Activated CD8-positive, alpha-beta memory T cell treated with anti-CD3 and anti-CD28 coated beads for 1 hour (primary cell): ENCODE data around the gene CCDC171.
"Not testable (repeated sequence)": the region's sequence is repeated elsewhere in the genome, so short reads cannot be mapped to it uniquely, and the experiment has no call there.

Source experiments
- DNase-seq, 2 donors: peaks; one replicate each; pipeline ENCODE4 v3.0.0-alpha.2; 2020; ENCODE audit warnings: low read depth in 1 of 2; ENCODE audit errors: extremely low read depth in 1 of 2

The CCDC171 gene

DNA sequence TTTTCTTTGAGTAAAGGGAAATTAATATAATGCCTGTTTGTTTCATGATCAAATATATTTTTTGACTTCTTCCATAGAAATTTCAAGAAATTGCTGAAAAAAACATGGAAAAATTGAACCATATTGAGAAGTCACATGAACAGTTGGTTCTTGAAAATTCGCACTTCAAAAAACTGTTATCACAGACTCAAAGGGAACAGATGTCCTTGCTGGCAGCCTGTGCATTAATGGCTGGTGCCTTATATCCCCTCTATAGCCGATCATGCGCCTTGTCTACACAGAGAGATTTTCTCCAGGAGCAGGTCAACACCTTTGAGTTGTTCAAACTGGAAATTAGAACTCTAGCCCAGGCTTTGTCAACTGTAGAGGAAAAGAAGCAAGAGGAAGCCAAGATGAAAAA is 191.4 kb downstream of the CCDC171 start:
- DNase-seq, result no peak

DNA sequence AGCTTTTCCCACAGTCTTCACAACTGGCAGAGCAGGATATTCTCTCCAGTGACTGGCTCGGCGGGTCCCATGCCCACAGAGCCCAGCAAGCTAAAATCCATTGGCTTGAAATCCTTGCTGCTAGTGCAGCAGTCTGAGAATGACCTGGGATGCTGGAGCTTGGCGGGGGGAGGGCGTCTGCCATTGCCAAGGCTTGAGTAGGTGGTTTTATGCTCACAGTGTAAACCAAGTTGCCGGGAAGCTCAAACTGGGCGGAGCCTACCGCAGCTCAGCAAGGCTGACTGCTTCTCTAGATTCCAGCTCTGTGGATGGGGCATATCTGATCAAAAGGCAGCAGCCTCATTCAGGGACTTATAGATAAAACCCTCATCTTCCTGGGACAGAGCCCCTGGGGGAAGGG is 194.1 kb downstream of the CCDC171 start:
- no peak for DNase-seq

DNA sequence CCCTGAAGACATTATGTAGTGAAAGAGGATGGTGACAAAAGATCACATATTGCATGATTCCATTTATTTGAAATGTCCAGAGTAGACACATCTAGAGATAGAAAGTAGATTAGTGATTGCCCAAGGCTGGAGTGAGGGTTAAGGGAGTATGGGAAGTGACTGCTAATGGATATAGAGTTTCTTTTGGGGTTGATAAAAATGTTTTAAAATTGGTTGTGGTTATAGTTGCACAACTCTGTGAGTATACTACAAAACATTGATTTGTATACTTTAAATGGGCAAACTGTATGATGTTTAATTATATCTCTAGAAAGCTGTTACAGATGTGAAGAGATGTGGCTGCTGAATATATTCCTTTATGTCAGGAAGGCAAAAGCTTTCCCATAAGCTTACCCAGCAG is 202.8 kb downstream of the CCDC171 start:
- DNase-seq, result no peak

DNA sequence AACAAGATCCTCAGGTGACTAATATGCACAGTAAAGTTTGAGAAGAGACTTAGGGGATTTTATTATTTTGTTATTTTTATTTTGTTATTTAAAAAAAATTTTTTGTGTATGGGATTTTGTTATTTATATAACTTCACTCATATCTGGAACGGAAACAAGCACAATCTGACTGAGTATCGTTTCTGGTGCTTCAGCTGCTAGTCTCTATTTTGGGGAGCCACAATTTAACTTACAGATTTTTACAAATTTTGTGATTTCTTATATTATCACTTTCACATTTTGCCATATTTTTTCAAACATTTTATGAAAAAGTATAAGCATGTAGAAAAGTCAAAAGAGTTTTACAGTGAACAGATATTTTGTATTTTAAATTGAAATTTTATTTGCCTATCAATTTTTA is 208.7 kb downstream of the CCDC171 start:
- DNase-seq, result no peak

DNA sequence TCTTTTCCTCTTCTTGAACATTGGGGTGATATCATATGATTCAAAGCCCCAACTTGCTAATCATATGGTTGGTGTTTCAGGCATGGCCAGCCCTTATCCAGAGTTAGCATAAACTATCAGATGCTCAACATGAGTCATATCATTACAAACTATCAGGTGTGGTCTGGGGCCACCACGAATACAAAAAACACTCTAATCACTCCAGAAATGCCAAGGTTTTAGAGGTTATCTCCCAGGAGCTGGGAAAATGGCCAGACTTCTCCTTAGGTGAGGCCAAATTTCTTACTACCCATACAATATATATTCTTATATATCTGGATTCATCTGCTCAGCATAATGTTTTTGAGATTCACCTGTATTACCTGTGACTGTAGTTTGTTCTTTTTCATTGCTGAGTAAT is 210.5 kb downstream of the CCDC171 start:
- DNase-seq, result no peak

DNA sequence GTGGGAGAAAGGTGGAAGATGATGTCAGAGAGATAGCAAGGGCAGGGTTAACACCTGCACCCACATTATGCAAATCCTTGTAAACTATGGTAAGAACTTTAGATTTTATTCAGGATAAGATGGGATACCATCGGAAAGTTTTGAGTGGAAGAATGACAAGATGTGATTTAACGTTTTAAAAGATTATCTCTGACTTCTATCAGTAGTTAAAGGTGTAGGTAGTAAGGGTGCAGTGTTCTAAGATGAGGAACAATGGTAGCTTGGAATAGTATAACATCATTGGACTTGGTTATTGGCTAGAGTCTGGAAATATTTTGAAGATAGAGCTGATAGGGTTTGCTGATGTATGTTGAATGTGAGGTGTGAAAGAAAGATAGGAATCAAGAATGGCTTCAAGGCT is 211.3 kb downstream of the CCDC171 start:
- no peak for DNase-seq

DNA sequence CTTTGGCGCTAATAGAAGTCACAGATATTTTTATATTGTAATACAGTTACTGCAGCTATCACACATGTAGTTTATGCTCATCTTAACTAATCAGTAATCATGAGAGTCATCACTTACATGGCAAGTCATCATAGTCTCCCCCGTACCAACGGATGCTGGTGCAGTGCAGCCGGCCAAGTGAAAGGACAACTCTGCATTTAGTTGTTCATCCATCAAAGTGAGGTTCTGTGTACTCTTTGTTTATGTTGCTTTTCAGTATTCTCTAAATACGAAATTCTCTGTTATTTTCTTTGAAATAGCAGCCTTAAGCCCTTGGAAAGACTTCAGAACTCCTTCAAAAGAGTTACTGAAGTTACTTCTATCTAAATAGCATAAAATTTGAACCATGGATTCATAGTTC is 216.7 kb downstream of the CCDC171 start:
- no peak for DNase-seq

DNA sequence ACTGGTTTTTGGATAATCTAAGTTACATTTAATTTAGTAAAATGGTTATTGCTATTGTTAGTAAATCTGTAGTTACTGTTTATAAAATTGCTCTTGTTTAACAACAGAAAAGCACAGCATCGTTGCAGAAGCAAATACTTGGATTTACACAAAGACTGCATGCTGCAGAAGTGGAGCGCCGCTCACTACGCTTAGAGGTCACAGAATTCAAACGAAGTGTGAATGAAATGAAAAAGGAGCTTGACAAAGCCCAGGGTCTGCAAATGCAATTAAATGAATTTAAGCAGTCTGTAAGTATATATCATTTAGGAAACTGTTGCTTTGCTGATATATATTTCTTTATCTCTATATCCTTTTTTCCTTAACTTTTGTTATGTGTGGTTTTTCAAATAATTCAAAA is 226.0 kb downstream of the CCDC171 start:
- no peak for DNase-seq

DNA sequence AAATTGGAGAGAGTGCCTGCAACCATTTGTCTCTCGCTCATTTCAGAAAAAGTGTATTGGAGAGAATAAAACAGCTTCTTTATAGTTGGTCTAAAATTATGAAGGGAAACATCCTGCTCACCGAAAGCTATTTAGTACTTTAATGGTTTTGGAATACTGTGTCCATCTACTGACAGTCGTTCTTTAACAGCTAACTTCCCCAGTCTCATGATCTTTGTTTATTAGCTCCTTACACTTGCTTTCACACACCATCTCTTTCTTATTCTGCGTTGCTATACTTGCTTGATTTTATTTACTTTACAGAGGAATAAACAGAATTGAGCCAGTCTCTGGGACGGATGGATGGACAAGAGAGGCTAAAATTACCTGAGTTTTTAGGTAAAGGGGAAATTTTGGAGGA is 229.3 kb downstream of the CCDC171 start:
- DNase-seq, result no peak

DNA sequence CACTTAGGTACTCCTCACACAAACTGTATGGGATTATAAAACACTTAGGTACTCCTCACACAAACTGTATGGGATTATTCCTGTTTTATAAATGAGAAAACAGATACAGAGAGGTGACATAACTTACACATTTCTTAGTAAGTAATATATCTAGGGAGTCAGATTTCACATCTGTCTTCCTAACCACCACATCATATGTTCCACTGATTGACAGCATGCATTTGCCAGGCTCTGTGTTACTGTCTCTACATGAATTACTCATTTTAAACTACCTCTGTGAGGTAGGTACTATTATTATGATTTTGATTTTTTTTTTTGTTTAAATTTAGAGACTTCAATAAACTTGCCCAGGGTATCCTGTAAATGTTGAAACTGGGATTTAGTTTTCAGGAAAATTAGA is 232.7 kb downstream of the CCDC171 start:
- DNase-seq, result no peak

DNA sequence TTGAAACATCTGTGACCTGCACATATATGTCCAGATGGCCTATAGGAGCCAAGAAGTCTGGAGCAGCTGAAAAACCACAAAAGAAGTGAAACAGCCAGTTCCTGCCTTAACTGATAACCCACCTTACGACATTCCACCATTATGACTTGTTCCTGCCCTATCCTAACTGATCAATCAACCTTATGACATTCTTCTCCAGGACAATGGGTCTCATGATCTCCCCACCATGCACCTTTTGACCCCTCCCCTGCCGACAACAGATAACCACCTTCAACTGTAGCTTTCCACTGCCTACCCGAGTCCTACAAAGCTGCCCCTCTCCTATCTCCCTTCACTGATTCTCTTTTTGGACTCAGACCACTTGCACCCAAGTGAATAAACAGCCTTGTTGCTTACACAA is 233.8 kb downstream of the CCDC171 start:
- DNase-seq, result no peak

DNA sequence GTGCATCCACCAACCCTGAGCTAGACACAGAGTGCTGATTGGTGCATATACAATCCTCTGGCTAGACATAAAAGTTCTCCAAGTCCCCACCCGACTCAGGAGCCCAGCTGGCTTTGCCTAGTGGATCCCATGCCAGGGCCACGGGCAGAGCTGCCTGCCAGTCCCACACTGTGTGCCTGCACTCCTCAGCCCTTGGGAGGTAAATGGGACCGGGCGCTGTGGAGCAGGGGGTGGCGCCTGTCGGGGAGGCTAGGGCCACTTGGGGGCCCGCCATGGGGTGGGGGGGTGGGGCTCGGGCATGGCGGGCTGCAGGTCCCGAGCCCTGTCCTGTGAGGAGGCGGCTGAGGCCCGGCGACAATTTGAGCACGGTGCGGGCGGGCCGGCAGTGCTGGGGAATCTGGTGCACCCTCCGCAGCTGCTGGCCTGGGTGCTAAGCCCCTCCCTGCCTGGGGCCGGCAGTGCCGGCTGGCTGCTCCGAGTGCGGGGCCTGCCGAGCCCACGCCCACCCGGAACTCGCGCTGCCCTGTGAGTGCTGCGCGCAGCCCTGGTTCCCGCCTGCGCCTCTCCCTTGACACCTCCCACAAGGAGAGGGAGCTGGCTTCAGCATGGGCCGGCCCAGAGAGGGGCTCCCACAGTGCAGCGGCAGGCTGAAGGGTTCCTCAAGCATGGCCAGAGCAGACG is 257.5 kb downstream of the CCDC171 start:
- DNase-seq, result not testable (repeated sequence)

DNA sequence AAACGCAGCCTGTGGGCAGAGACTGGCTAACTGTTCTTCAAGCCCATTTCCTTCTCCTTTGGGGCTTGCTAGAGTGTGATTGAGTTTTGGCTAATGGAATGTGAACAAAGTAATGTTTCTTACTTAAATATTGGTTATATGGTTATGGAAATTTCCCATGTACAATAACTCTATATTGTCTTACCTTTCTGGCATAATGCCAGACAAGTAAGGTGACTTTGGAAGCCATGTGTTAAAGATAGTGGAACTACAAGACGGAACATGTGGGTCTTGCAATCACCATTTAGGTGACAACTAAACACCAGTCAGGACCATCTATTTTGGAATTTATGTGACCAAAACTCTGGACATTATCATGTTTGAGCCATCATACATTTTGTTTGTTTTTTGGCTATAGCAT is 260.2 kb downstream of the CCDC171 start:
- no peak for DNase-seq

DNA sequence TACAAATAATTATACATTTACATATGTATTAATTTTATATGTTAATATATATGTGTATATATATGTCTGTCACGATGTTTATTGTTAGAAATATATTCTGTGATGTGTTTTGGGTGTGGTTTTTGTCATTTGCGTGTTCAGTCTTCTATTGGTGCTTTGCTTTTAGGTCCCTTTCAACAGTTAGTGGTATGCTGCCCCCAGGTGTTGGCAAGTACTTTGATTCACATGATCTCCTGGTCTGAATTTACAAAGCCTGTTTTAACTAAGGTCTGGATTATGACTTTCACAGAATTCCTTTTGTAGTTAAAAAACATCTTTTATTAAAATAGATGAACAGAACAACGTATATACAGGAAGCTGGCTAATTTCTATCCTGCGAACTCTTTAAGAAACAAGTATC is 271.5 kb downstream of the CCDC171 start:
- DNase-seq, result no peak

DNA sequence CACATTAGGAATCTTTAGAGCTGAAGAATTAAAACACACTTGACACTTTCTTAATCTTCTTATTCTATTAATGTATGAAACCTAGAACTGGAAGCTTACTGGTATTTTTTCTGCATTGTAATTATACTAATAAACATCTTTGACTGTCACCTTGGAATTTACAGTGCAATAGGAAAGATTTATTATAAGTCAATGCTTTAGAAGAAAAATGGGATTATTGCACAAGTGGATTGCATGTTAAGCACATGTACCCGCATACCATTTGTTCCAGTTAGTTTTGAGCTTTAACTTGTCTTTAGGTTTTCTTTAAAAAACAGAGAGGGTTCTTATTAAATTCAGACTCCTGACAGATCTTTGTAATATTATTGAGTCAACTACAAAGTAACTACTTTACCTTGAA is 278.5 kb downstream of the CCDC171 start:
- no peak for DNase-seq

DNA sequence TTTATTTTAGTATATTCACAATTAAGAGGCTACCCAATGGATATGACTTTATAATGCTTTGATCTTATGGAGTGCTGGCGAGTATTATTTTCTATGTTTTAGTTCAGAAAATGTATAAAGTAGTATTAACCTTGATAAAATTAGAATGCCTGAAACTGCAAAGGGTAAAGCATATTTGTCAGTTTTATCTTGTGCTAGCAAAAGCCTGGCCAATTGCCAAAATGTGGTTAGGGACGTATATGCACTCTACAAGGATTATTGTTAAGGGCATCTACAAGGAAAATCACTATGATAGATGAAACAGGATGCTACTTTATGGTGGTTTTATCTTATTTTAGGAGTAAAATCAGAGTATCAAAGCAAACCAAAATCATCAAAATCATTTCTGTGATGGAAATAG is 281.7 kb downstream of the CCDC171 start:
- no peak for DNase-seq

DNA sequence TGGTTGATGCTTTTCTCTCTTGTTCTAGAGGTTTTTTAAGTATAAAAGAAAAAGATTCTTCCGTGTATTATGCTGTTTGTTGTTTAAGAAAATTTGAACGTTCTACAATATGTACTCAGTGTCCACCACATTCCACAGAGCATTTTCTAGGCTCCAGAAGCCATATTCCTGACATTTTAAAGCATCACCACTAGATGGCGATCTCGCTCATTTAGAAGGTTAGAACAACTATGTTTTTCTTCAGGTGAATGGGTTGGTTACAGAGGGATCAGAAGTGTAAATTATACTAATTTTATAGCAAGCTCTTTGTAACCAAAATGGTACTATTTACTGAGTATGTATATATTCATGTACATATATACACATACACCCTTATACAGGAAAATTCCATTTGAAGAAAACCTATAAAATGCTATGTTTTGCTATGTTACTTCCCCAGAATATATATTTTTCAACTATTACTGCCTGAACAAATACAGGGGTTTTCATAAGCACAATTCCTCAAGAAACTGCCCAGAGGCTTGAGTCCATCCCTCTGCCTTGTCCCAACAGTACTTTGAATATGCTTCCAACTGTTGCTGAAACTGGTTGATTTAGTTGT is 284.3 kb downstream of the CCDC171 start:
- DNase-seq, result no peak

DNA sequence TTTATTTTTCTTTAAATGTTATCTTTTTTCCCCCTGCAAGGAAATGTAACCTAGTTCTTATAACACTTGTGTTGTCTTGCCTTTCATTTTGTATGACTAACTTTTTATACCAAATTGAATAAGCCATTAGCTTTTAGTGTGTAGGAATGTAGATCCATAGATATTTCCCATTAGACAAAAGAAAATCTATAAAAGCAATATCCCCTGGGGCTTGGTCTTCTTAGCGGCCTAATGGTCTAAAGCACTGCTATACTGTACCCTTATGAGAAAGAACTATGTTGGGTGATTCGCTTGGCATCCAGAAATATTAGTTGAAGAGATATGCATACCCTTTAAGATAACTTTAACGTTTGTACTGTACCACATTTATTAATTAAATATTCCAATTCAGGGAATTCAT is 289.2 kb downstream of the CCDC171 start:
- DNase-seq, result no peak

DNA sequence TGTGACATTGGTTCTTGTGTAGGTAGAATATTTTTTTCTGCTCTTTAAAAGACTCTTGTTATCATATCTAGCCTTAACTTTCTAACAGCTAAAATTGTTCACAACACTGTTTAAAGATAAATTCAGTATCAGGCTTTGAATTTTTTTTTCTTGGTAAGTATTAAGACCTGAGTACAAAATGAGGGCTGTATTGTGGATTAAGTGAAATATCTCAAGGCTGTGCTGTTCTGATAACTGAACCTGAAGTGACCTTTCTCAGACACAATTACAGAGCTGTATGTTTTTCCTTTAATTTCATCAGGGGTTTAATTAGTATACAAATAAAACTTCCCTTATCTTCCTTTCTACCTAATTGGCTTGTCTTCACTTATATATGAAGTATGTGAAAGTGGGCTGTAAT is 290.5 kb downstream of the CCDC171 start:
- DNase-seq, result no peak

DNA sequence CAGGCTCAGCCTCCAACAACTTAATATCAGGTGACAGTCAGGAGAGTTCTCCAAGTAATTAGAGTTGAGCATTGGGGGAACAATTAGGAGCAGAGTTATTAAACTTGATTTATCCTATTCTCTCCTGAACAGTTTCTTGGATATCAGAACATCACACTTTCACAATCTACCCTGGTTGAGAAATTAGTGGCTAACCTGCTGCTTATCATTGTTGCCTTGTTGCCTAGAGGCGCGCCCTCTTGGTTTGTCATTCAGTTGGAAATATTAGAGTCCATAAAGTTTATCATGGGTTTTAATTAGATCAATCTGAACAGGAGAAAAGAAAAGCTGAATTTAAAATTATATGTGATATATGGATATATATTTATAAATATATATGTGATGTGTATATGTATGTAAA is 291.1 kb downstream of the CCDC171 start:
- no peak for DNase-seq

DNA sequence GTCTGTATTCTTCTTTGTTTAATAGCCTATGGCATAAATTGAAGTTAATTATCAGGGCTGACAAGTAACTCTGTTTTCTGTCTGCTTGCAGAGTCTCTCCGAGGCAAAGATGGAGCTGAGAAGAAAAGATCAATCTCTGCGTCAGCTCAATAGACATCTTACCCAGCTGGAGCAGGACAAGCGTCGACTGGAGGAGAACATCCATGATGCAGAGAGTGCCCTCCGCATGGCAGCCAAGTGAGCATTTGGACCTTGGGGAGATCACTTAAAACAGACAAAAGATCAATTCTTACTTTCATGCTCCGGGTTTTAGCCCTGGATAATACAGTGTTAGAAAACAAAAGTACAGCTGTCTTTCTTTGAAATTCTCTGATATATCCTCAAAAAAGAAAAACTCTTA is 293.8 kb downstream of the CCDC171 start:
- DNase-seq, result no peak

DNA sequence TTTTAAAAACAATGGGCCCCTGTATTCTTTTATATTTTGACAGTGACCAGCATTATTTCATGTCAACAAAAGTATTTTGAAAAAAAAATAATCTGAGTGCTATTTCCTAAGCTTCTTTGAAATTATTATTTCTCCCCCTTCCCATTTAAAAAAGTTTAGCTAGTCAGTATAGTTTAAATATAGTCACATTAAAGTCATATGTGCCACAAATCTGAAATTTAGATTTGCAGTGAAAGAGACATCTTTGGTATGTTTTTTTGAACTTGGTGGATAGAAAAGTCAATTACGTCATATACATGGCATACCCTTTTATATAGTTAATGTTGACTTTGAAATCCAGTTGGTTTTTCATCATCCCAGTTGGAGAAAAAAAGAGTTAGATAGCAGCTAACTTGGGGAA is 297.0 kb downstream of the CCDC171 start:
- no peak for DNase-seq

DNA sequence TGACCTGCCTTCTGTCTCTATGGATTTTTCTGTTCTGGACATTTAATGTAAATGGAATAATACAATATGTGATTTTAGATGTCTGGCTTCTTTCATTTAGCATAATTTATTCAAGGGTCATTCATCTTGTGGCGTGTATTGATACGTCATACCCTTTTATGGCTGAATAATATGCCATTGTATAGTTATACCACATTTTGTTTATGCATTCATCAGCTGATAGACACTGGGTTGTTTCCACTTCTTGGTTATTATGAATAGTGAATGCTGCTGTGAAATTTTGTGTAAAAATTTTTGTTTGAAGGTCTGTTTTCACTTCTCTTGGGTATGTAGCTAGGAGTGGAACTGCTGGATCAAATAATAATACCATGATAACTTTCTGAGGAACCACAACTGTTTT is 298.9 kb downstream of the CCDC171 start:
- no peak for DNase-seq
